Measurements from ENCODE around the gene STARD9. TPM values are rescaled to one million over a fixed set of nuclear protein-coding genes. Genes with fewer than 3 reads are reported as not detected.

The STARD9 gene
- polyA plus RNA-seq, 1 of the 3 experiments (the other 2 are of a cell fraction): 2.1 TPM

DNA sequence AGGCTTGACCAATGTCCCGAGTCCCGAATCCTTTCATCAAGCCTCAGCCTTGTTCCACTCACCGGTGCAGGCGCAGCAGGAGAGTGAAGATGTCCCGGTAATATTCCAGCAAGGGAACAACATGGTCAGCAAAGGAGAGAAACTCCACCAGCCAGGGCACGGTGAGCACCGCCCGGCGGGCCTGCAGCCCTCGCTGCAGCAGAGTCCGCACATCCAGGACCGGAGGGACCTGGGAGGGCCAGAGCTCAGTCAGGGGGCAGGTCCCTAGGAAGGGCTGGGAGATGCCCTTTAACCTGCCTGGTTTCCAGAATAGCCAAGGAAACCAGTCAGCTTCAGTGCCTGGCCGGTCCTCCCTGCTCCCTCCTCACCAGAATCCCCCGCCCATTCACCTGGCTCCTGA lies 155.1 kb downstream of the STARD9 start:
- TF ChIP-seq RCOR1 (IDR thresholded peaks at IDR 0.05; ENCODE audit: low read length) (no peak), GATA2 (CRISPR knock-in tag; IDR thresholded peaks at IDR 0.05) (no peak), NFIC (IDR thresholded peaks at IDR 0.05; ENCODE audit: borderline replicate concordance) (no peak), TEAD4 (IDR thresholded peaks at IDR 0.05; ENCODE audit: borderline replicate concordance, insufficient read depth) (no peak), EP300 (IDR thresholded peaks at IDR 0.05; ENCODE audit: borderline replicate concordance in 1 of 2, low read depth in 1 of 2, low read length in 1 of 2) (no peak), POLR2AphosphoS5 (IDR thresholded peaks at IDR 0.05; ENCODE audit: low read depth, low read length) (no peak), MXI1 (IDR thresholded peaks at IDR 0.05; ENCODE audit: low read depth, low read length) (no peak), MEF2A (IDR thresholded peaks at IDR 0.05; ENCODE audit: borderline replicate concordance, low read depth) (no peak), ELF1 (IDR thresholded peaks at IDR 0.05) (no peak), TAF1 (IDR thresholded peaks at IDR 0.05; ENCODE audit: borderline replicate concordance, low read depth, low read length) (no peak), YY1 (IDR thresholded peaks at IDR 0.05; ENCODE audit: low read depth) (no peak), SMC3 (IDR thresholded peaks at IDR 0.05; ENCODE audit: low read depth, low read length) (no peak), EZH2phosphoT487 (IDR thresholded peaks at IDR 0.05; ENCODE audit: borderline replicate concordance, low read depth) (no peak), RAD21 (IDR thresholded peaks at IDR 0.05; ENCODE audit: low read length) (no peak), SIN3A (IDR thresholded peaks at IDR 0.05; ENCODE audit: borderline replicate concordance, low read depth, low read length) (no peak), TCF12 (IDR thresholded peaks at IDR 0.05) (no peak)
- TF ChIP-seq, protein P1, sequence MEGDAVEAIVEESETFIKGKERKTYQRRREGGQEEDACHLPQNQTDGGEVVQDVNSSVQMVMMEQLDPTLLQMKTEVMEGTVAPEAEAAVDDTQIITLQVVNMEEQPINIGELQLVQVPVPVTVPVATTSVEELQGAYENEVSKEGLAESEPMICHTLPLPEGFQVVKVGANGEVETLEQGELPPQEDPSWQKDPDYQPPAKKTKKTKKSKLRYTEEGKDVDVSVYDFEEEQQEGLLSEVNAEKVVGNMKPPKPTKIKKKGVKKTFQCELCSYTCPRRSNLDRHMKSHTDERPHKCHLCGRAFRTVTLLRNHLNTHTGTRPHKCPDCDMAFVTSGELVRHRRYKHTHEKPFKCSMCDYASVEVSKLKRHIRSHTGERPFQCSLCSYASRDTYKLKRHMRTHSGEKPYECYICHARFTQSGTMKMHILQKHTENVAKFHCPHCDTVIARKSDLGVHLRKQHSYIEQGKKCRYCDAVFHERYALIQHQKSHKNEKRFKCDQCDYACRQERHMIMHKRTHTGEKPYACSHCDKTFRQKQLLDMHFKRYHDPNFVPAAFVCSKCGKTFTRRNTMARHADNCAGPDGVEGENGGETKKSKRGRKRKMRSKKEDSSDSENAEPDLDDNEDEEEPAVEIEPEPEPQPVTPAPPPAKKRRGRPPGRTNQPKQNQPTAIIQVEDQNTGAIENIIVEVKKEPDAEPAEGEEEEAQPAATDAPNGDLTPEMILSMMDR (IDR thresholded peaks at IDR 0.05): no peak
- TF ChIP-seq, protein P2, sequence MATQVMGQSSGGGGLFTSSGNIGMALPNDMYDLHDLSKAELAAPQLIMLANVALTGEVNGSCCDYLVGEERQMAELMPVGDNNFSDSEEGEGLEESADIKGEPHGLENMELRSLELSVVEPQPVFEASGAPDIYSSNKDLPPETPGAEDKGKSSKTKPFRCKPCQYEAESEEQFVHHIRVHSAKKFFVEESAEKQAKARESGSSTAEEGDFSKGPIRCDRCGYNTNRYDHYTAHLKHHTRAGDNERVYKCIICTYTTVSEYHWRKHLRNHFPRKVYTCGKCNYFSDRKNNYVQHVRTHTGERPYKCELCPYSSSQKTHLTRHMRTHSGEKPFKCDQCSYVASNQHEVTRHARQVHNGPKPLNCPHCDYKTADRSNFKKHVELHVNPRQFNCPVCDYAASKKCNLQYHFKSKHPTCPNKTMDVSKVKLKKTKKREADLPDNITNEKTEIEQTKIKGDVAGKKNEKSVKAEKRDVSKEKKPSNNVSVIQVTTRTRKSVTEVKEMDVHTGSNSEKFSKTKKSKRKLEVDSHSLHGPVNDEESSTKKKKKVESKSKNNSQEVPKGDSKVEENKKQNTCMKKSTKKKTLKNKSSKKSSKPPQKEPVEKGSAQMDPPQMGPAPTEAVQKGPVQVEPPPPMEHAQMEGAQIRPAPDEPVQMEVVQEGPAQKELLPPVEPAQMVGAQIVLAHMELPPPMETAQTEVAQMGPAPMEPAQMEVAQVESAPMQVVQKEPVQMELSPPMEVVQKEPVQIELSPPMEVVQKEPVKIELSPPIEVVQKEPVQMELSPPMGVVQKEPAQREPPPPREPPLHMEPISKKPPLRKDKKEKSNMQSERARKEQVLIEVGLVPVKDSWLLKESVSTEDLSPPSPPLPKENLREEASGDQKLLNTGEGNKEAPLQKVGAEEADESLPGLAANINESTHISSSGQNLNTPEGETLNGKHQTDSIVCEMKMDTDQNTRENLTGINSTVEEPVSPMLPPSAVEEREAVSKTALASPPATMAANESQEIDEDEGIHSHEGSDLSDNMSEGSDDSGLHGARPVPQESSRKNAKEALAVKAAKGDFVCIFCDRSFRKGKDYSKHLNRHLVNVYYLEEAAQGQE (IDR thresholded peaks at IDR 0.05; ENCODE audit: low read depth, low read length): no peak
- TF ChIP-seq, protein P3, sequence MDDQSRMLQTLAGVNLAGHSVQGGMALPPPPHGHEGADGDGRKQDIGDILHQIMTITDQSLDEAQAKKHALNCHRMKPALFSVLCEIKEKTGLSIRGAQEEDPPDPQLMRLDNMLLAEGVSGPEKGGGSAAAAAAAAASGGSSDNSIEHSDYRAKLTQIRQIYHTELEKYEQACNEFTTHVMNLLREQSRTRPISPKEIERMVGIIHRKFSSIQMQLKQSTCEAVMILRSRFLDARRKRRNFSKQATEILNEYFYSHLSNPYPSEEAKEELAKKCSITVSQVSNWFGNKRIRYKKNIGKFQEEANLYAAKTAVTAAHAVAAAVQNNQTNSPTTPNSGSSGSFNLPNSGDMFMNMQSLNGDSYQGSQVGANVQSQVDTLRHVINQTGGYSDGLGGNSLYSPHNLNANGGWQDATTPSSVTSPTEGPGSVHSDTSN (IDR thresholded peaks at IDR 0.05): no peak
- TF ChIP-seq, protein P4, sequence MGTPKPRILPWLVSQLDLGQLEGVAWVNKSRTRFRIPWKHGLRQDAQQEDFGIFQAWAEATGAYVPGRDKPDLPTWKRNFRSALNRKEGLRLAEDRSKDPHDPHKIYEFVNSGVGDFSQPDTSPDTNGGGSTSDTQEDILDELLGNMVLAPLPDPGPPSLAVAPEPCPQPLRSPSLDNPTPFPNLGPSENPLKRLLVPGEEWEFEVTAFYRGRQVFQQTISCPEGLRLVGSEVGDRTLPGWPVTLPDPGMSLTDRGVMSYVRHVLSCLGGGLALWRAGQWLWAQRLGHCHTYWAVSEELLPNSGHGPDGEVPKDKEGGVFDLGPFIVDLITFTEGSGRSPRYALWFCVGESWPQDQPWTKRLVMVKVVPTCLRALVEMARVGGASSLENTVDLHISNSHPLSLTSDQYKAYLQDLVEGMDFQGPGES (IDR thresholded peaks at IDR 0.05; ENCODE audit: low read depth, low read length): no peak
- Histone ChIP-seq H3K79me2 (ENCODE audit: insufficient read depth) (peaks cover 8% of the 10 kb centered on the region; the same call in 1 of the 2 replicates), H3K27ac (ENCODE audit: low read depth in 2 of 2, low read length in 1 of 2) (no peak overlapping the region), H3K4me1 (ENCODE audit: control insufficient read depth in 1 of 2, insufficient read depth in 2 of 2, low read depth in 1 of 2, low read length in 1 of 2) (peaks cover 0 to 9% of the 10 kb centered on the region in 2 experiments; a peak in 1 of 4 replicates), H3K4me2 (no peak overlapping the region), H3K27me3 (ENCODE audit: insufficient read depth) (no peaks in the 10 kb centered on the region), H3K9me2 (no peaks in the 10 kb centered on the region), H3F3A (replicated peaks; ENCODE audit: insufficient read depth) (no peaks in the 10 kb centered on the region), H2AFZ (ENCODE audit: low read depth) (no peak overlapping the region), H3K9ac (no peak overlapping the region), H3K9me3 (no peaks in the 10 kb centered on the region), H3K4me3 (ENCODE audit: low read depth in 2 of 2, low read length in 1 of 2) (no peak overlapping the region), H4K20me1 (ENCODE audit: insufficient read depth) (no peaks in the 10 kb centered on the region), H3K36me3 (replicated peaks in 1 of 2; ENCODE audit: control insufficient read depth in 1 of 2, insufficient read depth in 2 of 2, low read length in 1 of 2) (peaks cover 42 to 84% of the 10 kb centered on the region in 2 experiments)
- POLR2A ChIA-PET: no interaction called here
- CTCF ChIA-PET: interaction anchor here (1.3 to 1.8 kb wide), 2 partner anchors 17 to 196 kb away, joined by 4 to 6 read pairs; no protein-coding TSS in a partner anchor
- no peak for DNase-seq
- WGBS (ENCODE audit: low lambda C conversion rate): 95% methylated on average over 11 of the region's 14 CpGs
